Cardiac fibroblast (primary cell): ENCODE data around the gene CCNH.

Experiments used
- DNase-seq, 2 donors: peaks; one replicate each; pipeline versions ENCODE4 v3.0.0 to v3.0.0-alpha.2; 2010; ENCODE audit warnings: low read depth in 2 of 2
- H3K4me3 ChIP-seq, 2 donors: replicated peaks in 1 of 2; 1 replicate in 1 of 2; 2 replicates in 1 of 2; pipeline ENCODE4 v1.5.1; 2011; ENCODE audit warnings: low read depth in 2 of 2, low read length in 2 of 2, mild to moderate bottlenecking in 2 of 2, moderate library complexity in 1 of 2
- CTCF ChIP-seq: IDR thresholded peaks from one replicate; pipeline ENCODE4 v1.5.1; 2011; ENCODE audit warnings: low read depth, mild to moderate bottlenecking, low read length, inconsistent platforms

CCNH gene

GRCh38 chr5:87354496-87354895 is 58.2 kb downstream of the CCNH start:
- no peak for DNase-seq
- no peak for TF ChIP-seq CTCF
- no peak overlapping the region for H3K4me3 ChIP-seq

GRCh38 chr5:87347841-87348240 is 64.9 kb downstream of the CCNH start:
- H3K4me3 ChIP-seq, result no peak overlapping the region
- TF ChIP-seq CTCF, result no peak
- DNase-seq, result no peak

GRCh38 chr5:87347272-87347671 is 65.5 kb downstream of the CCNH start:
- no peak for DNase-seq
- no peak for TF ChIP-seq CTCF
- no peak overlapping the region for H3K4me3 ChIP-seq
